HepG2 (cell line): ENCODE results near the gene PRDX2. TPM values are rescaled to one million over a fixed set of nuclear protein-coding genes. Genes with fewer than 3 reads are reported as not detected.
A peak's percentile ranks its signal among the peaks of the same experiment; 100 is the strongest.

ENCODE experiments used
- ARID4A ChIP-seq: sonication (generic); formaldehyde crosslinking; IDR thresholded peaks from 2 replicates; pipeline ENCODE4 v1.5.0; 2020; ENCODE audit warnings: mild to moderate bottlenecking, missing genetic modification reagents, borderline replicate concordance
- CENPBD1 ChIP-seq: sonication (generic); formaldehyde crosslinking; IDR thresholded peaks from 2 replicates; pipeline ENCODE4 v1.8.0; 2022; ENCODE audit warnings: missing genetic modification reagents, low read depth, mild to moderate bottlenecking, borderline replicate concordance
- E2F2 ChIP-seq: sonication (generic); formaldehyde crosslinking; IDR thresholded peaks from 2 replicates; pipeline ENCODE4 v1.4.0; 2020; ENCODE audit warnings: missing genetic modification reagents, borderline replicate concordance
- IRX3 ChIP-seq: sonication (generic); formaldehyde crosslinking; IDR thresholded peaks from 2 replicates; pipeline ENCODE4 v1.8.1; 2023; ENCODE audit warnings: mild to moderate bottlenecking, low read depth, missing genetic modification reagents, borderline replicate concordance
- MBNL3 ChIP-seq: fragments of 250-450 bp; sonication (Bioruptor Pico); conservative IDR thresholded peaks from 2 replicates; pipeline ENCODE4 v1.8.0; 2022; ENCODE audit warnings: mild to moderate bottlenecking, inconsistent platforms
- PBX3 ChIP-seq: sonication (generic); formaldehyde crosslinking; IDR thresholded peaks from 2 replicates; pipeline ENCODE4 v1.8.1; 2023; ENCODE audit warnings: missing genetic modification reagents, inconsistent platforms, borderline replicate concordance
- TCF12 ChIP-seq, 2 experiments: fragments of 450-650 bp in 1 of 2; sonication (generic) in 1 of 2; formaldehyde crosslinking in 1 of 2; IDR thresholded peaks; 2 replicates each; pipeline versions ENCODE4 v1.6.1 to v1.8.0; 2017 to 2022; ENCODE audit warnings: antibody characterized with exemption in 1 of 2, mild to moderate bottlenecking in 1 of 2, missing genetic modification reagents in 1 of 2, moderate library complexity in 1 of 2
- ZBTB2 ChIP-seq: sonication (generic); formaldehyde crosslinking; IDR thresholded peaks from 2 replicates; pipeline ENCODE4 v1.8.0; 2022; ENCODE audit warnings: low read depth, missing genetic modification reagents
- ZHX1 ChIP-seq: sonication (generic); formaldehyde crosslinking; IDR thresholded peaks from 2 replicates; pipeline ENCODE4 v1.8.1; 2022; ENCODE audit warnings: low read depth, mild to moderate bottlenecking, missing genetic modification reagents
- ZNF460 ChIP-seq: sonication (generic); formaldehyde crosslinking; IDR thresholded peaks from 2 replicates; pipeline ENCODE4 v1.5.1; 2020; ENCODE audit warnings: missing genetic modification reagents, mild to moderate bottlenecking, borderline replicate concordance
- ZNF468 ChIP-seq: sonication (generic); formaldehyde crosslinking; IDR thresholded peaks from 2 replicates; pipeline ENCODE4 v1.8.0; 2022; ENCODE audit warnings: mild to moderate bottlenecking, moderate library complexity, missing genetic modification reagents
- ZNF512B ChIP-seq: sonication (generic); formaldehyde crosslinking; IDR thresholded peaks from 2 replicates; pipeline ENCODE4 v1.5.1; 2020; ENCODE audit warnings: missing genetic modification reagents, mild to moderate bottlenecking, borderline replicate concordance
- ZNF605 ChIP-seq: sonication (generic); formaldehyde crosslinking; IDR thresholded peaks from 2 replicates; pipeline ENCODE4 v1.8.0; 2022; ENCODE audit warnings: mild to moderate bottlenecking, missing genetic modification reagents
- polyA plus RNA-seq, 8 experiments: library from polyadenylated mRNA; depleted of rRNA in 3 of 8; stranded (reverse) in 7 of 8; unstranded in 1 of 8; fragments of >200 nt; fragmentation: Illumina TruSeq in 4 of 8; extraction: Trizol in 4 of 8; gene quantifications; 2 replicates each; pipeline versions ENCODE4 v1.2.1 to v1.2.3, GENCODE V29; 2011 to 2016; ENCODE audit warnings: low read depth in 4 of 8, missing spikeins in 1 of 8, mixed read lengths in 1 of 8; ENCODE audit not compliant: insufficient read depth in 1 of 8
- total RNA-seq, 5 experiments: library from RNA; depleted of rRNA; stranded (reverse); fragments of >200 nt; fragmentation: Illumina TruSeq; extraction: Trizol; gene quantifications; 2 replicates each; pipeline ENCODE4 v1.2.3, GENCODE V29; 2016; ENCODE audit warnings: low read depth in 1 of 5

Gene PRDX2
- total and polyA plus RNA-seq, 2 of the 13 experiments (the other 11 are each of a cell fraction or from before 2014, with no cell fraction given) = 218 to 381 TPM

GRCh38 chr19:12766051-12766521 is 35.5 kb downstream of the PRDX2 start (continued):
- TF ChIP-seq ZBTB2 (CRISPR knock-in tag) = no peak
- no peak for TF ChIP-seq PBX3 (CRISPR knock-in tag)
- TF ChIP-seq CENPBD1 = no peak
- no peak for TF ChIP-seq ZNF460 (CRISPR knock-in tag)
- no peak for TF ChIP-seq MBNL3 (CRISPR knock-in tag)
- no peak for TF ChIP-seq ZNF468
- no peak for TF ChIP-seq E2F2
- TF ChIP-seq ZHX1 (CRISPR knock-in tag) = no peak
- no peak for TF ChIP-seq IRX3 (CRISPR knock-in tag)
- TF ChIP-seq ZNF605 (CRISPR knock-in tag) = peak; percentile 81; the same call in 1 of the 2 replicates
- TF ChIP-seq ZNF512B = no peak
- TF ChIP-seq TCF12 (IDR thresholded peaks at IDR 0.05) = no peak
- no peak for TF ChIP-seq TCF12 (CRISPR knock-in tag; IDR thresholded peaks at IDR 0.05)
- TF ChIP-seq ARID4A (CRISPR knock-in tag) = peak; percentile 67; the same call in 1 of the 2 replicates
